ENCODE data around the gene SMC5.
"Not testable (repeated sequence)": the region's sequence is repeated elsewhere in the genome, so short reads cannot be mapped to it uniquely, and the experiment has no call there.

The SMC5 gene

DNA sequence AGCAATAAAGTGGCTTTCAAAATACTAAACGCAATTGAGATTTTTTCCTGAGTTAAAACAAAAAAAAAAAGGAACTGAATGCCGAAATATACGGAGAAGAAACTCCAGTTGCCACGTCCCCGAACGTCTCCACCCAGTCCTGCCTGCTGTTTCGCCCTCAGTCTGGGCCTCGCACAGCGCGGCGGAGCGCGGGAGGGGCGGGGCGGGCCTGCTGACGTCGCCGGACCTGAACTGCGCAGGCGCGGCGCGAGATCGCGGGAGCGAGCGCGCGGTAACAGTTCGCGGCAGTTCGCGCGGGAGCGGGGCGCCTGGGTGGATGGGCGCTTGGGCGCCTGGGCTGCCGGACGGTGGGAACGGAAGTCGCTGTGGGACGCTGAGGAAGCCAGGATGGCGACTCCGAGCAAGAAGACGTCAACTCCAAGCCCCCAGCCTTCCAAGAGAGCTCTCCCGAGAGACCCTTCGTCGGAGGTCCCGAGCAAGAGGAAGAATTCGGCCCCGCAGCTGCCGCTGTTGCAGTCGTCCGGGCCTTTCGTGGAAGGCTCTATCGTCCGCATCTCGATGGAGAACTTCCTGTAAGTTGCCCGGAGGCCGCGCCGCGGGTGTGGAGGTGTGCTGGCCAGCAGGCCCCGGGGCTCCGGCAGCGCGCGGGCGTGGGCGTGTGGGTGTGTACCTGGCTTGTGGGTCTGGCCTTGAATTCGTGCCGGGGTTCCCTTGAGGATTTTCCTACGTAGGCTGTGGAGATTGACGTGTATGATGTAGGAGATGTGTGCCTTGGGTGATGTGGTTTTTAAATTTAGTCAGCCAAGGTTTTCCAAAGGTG, at the start of gene SMC5:
Gene SMC5 (plus strand): TSS at position 287 of the 820 bp plus-strand sequence. CDS start 101 bp downstream, at position 388.
- peak; percentile 90 for DNase-seq

DNA sequence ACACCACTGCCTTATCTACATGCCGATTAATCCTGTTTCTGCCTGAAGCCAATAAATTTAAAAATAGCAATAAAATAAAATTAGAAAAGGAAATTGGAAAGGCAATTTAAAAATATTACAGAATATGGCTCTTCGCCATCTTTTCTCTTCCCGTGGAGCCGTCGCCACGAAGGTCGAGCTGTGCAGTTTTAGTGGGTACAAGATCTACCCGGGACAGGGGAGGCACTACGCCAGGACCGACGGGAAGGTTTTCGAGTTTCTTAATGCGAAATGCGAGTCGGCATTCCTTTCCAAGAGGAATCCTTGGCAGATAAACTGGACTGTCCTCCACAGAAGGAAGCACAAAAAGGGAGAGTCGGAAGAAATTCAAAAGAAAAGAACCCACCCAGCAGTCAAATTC, 41.7 kb upstream of the SMC5 start:
- no peak for DNase-seq

DNA sequence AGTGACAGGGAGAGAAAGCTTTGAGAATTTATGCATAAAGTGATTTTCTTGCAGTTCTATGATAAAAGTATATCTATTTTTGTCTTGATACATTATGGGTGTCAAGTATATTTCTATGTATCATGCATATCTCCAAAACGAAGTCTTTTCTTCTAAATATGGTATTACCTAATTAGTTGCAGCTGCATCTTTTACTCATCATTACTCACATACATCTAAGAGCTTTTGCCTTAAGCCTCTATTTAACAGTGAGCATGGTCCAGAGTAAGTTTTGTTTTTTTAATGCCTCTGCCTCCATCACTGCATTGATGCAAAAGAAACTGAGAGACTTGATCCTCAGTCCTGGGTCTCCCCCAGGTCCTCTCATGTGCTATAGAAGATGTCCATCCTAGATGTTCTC, 40.0 kb upstream of the SMC5 start:
- DNase-seq = no peak

DNA sequence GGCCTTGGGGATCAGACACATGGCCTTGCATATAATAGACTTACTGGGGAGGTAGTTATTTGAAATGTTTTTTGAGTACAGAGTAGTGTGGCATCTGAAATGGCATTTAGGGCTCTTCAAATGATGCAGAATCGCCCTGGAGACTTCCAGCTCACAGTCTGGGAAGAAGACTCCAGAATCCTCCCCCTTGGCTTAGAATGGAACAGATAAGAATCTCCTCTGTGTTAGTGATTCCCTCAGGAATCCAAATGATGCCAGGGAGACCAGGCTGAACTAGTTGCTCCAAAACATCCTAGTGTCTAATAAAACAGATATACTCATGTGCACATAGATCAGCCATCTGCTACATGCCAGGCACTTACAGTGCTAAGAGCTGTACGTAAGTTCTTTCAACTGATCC, 38.6 kb upstream of the SMC5 start:
- no peak for DNase-seq

GRCh38 chr9:70222354-70222753, 36.4 kb upstream of the SMC5 start:
- no peak for DNase-seq

GRCh38 chr9:70228118-70228517, 30.7 kb upstream of the SMC5 start:
- DNase-seq = no peak

DNA sequence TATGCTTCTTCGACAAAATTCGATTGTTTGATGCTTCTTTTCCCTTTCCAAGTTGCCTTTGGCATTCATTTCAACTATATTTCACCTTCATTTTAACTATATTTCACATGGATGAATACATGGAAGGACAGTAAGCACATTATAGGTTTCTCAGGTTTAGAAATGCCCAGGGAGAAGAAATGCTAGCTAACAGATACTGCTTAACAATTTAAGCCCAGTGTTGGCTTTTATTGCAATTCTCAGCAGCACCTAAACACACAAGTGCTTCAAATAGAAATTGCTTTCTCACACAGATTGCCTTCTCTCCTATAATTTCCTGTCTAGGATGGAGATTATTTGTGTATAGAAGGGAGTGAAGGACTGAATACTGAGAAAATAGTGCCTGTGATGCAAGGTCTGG, 30.2 kb upstream of the SMC5 start:
- no peak for DNase-seq

GRCh38 chr9:70229026-70229425, 29.8 kb upstream of the SMC5 start:
- DNase-seq = no peak

- no peak for DNase-seq
Measured at GRCh38 chr9:70229579-70229978, 29.2 kb upstream of the SMC5 start.

DNA sequence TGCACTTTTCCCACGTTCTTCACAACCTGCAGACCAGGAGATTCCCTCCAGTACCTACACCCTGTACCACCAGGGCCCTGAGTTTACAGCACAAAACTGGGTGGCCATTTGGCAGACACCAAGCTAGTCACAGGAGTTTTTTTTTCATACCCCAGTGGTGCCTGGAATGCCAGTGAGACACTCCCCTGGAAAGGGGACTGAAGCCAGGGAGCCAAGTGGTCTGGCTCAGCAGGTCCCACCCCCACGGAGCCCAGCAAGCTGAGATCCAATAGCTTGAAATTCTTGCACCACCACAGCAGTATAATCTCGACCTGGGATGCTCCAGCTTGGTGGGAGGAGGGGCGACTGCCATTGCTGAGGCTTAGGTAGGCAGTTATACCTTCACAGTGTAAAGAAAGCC, 26.3 kb upstream of the SMC5 start:
- DNase-seq = no peak

- not testable (repeated sequence) for DNase-seq
Measured at GRCh38 chr9:70234208-70234607, 24.6 kb upstream of the SMC5 start.

DNA sequence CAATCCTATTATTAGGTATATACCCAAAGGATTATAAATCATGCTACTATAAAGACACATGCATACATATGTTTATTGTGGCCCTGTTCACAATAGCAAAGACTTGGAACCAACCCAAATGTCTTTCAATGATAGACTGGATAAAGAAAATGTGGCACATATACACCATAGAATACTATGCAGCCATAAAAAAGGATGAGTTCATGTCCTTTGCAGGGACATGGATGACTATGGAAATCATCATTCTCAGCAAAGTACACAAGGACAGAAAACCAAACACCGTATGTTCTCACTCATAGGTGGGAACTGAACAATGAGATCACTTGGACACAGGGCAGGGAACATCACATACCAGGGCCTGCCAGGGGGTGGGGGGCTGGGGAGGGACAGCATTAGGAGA, 12.8 kb upstream of the SMC5 start:
- not testable (repeated sequence) for DNase-seq

GRCh38 chr9:70250221-70250620, 8.6 kb upstream of the SMC5 start:
- DNase-seq = no peak

DNA sequence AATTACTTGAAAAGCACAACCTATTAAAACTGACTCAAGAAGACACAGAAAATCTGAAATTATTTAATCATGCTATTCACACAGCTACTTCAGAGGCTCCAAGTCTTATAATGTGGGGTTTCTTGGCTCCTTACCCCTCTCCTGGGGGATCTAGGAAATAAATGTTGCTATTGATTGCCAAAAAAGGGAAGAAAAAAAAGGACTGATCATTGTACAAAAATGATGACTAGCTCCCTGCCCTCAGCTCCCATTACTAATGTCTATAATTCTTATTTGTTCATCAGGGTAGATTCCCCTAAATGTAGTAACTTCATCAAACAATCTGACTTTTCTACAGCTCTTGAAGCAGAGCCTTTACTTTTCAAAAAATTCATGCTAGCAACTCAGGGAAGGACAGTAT, 3.3 kb upstream of the SMC5 start:
- DNase-seq = no peak

GRCh38 chr9:70256123-70256551, 2.6 kb upstream of the SMC5 start:
- DNase-seq = no peak

- no peak for DNase-seq
Measured at GRCh38 chr9:70257502-70257901, 1.3 kb upstream of the SMC5 start.

DNA sequence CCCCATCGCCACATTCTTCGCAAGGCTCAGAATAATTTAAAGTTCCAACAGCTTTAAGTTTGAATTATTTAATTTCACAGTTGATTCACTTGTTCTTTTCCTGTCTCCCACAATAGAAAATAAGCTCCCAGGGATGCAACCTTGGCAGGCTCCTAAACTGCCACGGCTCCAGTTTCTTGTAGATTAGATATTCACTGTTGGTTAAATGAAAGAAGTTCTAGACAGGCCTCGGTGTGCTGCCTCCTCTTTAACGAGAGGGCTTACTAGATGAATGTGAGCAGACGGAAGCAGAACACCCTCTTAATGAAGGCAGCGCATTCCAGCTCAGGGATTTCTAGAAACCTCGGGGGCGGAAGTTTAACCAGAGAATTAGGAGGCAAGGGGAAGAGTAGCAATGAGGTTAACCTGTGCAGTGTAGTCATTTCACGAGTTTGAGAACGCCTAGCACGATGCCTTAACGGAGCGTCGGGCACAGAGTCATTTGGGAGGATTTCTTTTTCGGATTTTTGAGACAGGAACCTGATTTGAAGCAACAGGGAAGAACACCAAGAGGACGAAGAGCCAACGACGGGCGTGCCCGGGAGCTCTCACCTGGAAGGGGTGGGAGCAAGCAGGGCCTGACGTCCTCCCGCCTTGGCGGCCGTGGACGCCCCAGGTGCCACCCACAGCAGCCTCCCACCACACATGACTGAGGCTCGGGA, 637 bp upstream of the SMC5 start:
- DNase-seq = peak; percentile 39

DNA sequence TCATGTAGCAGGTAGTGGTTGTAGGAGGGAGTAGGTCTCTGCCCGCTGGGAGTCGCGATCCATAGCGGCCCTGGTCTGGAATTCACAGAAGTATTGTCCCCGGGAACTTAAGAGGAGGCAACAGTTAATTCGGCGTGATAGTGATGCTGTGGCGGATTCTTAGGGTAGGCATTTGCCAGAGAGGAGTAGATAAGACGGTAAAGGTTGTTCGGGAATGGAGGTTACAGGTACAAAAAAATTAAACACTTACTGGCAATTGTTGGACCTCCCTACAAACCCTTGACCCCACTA, 679 bp downstream of the SMC5 start:
- no peak for DNase-seq

DNA sequence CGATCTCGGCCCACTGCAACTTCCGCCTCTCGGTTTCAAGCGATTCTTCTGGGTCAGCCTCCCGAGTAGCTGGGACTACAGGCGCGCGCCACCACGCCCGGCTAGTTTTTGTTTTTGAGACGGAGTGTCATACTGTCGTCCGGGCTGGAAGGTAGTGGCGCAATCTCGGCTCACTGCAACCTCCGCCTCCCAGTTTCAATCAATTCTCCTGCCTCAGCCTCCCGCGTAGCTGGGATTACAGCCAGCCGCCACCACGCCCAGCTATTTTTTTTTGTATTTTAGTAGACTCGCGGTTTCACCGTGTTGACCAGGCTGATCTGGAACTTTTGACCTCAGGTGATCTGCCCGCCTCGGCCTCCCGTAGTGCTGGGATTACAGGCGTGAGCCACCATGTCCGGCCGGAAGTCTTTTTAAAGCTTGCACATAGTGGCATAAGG, 1.2 kb downstream of the SMC5 start:
- DNase-seq = no peak

DNA sequence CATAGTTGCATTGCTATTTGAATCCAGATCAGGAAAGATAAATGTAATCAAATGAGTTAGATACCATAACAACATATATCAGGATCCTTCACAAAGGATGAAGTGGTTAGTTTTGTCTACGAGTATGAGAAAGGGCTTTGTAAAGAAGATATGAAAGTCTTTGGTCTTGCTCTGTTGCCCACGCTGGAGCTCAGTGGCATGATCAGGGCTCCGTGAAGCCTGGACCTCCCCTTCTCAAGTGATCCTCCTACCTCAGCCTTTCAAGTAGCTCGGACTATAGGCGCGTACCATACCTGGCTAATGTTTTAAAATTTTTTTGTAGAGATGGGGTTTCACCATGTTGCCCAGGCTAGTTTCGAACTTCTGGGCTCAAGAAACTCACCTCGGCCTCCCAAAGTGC, 1.8 kb downstream of the SMC5 start:
- DNase-seq = no peak

- DNase-seq = no peak
Measured at GRCh38 chr9:70261131-70261870, 2.5 kb downstream of the SMC5 start.

DNA sequence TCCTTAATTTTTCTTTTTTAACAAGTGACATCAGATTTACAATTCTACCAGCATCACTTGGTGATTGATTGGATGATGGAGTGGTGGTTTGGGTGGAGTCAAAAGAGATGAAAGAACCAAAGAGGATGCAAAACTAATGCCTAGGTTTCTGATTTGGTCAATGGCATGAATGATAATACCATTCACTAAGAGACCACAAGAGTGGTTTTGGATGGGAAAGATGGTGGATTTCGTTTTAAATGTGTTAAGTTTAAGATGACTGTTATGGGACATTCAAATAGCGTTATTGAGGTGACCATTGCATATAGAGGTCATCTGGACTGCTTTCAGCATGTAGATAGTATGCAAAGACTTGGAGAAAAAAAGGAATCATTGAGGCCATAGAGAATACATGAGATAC, 3.6 kb downstream of the SMC5 start:
- DNase-seq = no peak

DNA sequence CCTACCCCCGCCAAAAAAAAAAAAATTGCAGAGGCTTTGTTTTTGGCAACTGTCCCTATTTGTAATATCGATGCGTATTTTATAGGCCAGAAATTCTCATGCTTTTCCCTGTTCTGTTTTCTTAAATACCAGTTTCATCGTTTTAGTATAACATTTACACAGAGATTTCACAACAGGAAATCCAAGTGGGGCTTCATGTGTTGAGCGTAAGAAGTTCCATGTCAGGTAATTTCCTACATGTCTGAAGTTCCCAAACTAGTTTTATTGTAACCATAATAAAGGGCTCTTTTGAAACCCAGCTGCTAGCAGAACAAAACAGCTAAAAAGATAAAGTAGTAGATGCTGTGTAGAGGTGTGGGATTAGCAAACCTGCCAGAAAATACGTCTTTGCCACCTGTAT, 4.2 kb downstream of the SMC5 start:
- DNase-seq = no peak

- DNase-seq = no peak
Measured at GRCh38 chr9:70263421-70263820, 4.6 kb downstream of the SMC5 start.
